ENCODE measurements around the gene CNST.

Gene CNST, protein sequence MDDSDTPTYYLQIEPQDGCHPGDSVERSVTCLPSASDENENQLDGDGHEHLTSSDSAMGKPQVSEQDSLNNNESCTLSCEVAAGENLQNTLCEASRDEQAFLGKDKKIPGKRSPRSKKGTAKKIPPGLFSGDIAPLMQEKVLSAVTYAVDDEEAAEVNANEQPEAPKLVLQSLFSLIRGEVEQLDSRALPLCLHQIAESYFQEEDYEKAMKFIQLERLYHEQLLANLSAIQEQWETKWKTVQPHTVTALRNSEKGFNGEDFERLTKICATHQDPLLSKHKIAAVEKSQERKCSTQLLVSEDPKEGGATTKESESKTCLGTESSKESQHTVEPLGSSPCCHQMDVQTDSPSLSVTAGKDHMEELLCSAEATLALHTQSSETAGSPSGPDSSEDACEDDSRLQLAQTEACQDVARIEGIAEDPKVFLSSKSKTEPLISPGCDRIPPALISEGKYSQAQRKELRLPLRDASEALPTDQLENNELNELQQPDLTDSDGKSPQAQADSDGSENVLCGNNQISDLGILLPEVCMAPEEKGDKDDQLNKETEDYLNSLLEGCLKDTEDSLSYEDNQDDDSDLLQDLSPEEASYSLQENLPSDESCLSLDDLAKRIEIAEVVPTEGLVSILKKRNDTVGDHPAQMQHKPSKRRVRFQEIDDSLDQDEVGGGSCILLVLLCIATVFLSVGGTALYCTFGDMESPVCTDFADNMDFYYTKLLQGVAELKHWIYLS

DNA sequence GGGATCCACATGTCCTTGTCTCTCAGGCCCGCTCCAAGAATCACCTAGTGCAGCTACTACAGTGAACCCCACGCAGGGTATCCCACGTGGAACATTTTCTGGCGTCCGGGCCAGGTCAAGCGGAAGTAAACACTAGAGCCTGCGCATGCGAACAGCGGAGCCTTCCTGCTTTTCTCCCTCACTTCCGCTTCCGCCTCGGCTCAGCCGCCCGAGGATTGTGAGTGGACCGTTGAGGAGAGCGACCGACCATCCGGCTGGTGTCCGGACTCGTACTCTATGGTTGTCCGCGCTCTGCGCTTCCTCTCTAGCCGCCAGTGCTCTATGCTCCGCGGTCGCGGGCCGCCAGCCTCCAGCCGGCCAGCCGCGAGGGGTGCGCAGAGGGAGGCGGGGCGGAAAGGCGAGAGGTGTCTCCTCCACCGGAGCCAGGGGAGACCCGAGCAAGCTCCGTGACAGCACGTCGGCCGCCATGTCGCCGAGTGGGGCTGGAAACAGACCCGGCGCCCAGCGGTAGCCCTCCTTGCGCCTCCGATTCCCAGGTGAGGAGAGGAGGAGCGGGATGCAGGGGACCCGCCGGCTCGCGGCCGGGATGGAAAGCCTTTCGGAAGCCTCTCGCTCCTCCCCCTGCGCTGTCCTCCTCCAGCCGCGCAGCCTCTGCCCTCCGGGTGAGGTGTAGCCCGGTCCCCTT, at the start of gene CNST, which contains the start of gene TFB2M:
CNST (plus strand) TSS at position 329 of the 685 bp plus-strand sequence. CDS start 25,107 bp downstream, outside the sequence.
TFB2M (minus strand) TSS at position 134 of the 685 bp plus-strand sequence; CDS start at position 11, 123 bp downstream.
- TF ChIP-seq GATA2 (IDR thresholded peaks at IDR 0.05; ENCODE audit: low read depth, low read length) = no peak; the same call in 1 of the 2 replicates
- no peak for TF ChIP-seq GATA3 (IDR thresholded peaks at IDR 0.05; ENCODE audit: low read depth, low read length)

DNA sequence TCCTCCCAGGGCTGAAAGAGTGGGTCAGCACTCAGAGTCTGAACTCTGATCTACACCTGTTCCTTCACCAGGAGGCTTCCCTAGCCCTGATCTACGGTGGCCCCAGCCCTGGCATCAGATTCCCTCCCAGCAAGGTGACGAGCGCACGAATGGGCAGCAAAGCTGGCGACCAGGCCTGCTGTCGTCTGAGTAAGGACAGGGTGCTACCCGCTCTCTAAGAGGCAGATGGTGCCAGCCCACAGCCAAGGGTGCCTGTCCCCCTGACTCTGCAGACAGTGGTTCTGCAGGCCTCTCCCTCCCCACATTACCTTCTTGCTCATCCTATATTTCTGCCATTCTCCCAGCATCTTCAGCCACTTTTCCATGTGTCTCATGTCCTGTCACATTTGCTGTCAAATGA, 48.9 kb upstream of the CNST start:
- no peak for TF ChIP-seq GATA2 (IDR thresholded peaks at IDR 0.05; ENCODE audit: low read depth, low read length)
- no peak for TF ChIP-seq GATA3 (IDR thresholded peaks at IDR 0.05; ENCODE audit: low read depth, low read length)

DNA sequence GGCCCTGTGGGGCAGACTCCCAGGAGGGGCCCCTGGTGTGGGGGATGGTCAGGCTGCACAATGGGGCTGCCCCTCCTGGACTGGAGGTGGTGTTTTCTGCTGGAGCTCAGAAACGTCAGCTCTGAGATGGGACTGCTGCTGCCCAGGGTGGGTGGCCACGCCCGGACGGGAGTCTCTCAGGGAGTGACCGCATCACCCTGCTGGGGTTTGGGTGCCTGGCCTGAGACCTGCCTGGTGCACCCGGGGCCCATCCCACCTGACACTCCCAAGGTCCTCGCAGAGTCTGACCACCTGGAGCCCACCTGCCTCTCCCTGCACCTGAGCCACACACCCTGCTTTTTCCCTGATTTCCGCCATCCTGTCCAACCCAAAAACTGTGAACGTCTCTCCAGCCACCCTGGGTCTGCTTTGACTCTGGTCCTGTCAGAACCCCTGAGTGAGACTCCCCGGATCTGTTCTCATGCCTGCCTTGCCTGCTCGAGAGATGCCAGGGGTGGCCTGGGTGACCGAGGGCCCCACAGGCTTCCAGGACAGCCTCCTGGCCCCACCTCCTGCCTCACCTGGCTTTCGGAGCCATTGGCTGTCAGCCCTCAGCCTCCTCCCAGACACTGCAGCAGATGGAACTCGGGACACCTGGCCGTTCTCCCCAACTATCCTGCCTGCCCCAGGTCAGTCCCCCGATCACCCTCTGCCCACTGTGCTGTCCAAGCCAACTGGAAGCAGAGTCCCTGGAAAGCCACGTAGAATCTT, 47.6 kb upstream of the CNST start:
- TF ChIP-seq GATA3 (IDR thresholded peaks at IDR 0.05; ENCODE audit: low read depth, low read length) (no peak), GATA2 (IDR thresholded peaks at IDR 0.05; ENCODE audit: low read depth, low read length) (no peak)

DNA sequence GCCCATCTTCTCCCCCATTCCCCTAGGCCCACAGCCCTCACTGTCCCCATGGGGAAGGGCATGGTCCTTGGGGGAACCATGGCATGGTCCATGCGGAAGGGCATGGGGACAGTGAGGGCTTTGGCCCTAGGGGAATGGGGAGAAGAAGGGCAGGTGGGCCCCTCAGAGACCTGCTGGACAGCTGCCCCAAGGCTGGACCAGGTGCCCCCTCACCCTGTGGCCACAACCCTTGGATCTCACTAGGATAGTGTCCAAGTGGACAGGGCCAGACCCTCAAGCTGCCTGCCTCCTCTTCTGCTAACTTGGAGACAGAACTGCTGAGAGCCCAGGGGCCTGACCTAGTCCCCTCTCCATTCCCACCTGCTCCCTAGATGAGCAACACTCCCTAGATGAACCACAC, 46.7 kb upstream of the CNST start:
- no peak for TF ChIP-seq GATA3 (IDR thresholded peaks at IDR 0.05; ENCODE audit: low read depth, low read length)
- no peak for TF ChIP-seq GATA2 (IDR thresholded peaks at IDR 0.05; ENCODE audit: low read depth, low read length)

DNA sequence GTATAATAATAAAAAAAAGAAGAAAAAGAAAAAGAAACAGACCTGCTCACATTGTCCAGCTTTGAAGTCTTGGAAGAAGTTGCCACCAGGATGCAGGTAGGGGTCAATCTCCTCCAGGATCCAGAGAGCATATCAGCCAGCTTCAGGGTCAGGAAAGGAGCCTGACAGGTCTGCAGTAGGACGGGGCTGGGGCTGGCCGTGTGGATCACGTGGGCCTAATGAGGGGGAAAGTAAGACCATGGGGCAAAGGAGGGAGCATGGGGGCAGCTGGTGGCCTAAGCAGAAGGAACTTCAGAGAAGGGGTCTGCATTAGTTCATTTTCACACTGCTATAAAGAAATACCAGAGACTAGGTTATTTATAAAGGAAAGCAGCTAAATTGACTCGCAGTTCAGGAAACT, 39.9 kb upstream of the CNST start:
- TF ChIP-seq GATA2 (IDR thresholded peaks at IDR 0.05; ENCODE audit: low read depth, low read length) = no peak
- no peak for TF ChIP-seq GATA3 (IDR thresholded peaks at IDR 0.05; ENCODE audit: low read depth, low read length)

DNA sequence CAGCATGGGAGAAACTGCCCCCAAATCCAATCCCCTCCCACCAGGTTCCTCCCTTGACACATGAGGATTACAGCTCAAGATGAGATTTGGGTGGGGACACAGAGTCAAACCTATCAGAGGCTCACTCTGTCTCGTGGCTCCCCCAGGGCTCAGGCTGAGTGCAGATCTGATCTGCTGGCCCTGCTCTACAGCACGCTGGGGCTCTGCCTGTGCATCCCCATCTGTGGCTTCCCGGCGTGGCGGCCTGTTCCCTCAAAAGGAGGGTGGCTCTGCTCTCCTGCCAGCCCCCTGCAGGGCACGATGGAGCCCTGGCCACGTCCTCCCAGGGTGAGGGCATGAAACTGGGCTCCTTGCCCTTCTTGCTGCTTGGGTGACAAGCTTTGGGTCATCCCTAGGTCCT, 39.3 kb upstream of the CNST start:
- TF ChIP-seq GATA3 (IDR thresholded peaks at IDR 0.05; ENCODE audit: low read depth, low read length) (no peak), GATA2 (IDR thresholded peaks at IDR 0.05; ENCODE audit: low read depth, low read length) (no peak)

DNA sequence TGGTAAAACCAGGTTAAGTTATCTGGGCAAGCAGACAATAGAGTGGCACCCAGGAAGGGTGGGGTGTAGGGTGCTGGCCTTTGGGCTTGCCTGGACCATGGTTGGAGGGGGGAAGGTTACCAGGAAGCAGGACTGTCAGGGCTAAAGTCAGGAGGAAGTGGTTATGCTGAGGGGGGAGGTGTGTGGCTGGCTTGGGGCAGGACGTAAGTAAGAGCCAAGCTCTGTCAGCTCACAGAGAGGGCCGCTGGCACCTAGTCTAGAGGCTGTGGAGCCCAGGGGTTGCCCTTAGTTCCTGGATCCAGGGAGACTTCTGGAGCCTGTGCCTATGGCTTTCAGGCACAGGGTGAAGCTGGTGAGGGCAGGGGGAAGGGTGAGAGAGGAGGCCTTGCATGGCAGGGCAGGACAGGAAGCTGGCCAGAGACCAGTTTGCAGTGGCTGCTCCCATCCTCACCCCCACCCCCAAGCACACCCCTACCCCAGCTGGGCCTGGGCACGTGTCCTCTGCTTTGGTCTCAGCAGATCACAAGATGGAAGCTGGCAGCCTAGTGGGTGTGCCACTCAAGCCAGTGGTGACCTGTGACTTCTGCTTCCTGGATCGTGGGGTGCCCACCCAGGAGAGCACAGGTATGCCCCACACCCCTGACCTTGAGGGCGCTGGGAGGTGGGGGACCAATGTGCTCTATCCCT, 38.7 kb upstream of the CNST start:
- TF ChIP-seq GATA2 (IDR thresholded peaks at IDR 0.05; ENCODE audit: low read depth, low read length) = no peak
- no peak for TF ChIP-seq GATA3 (IDR thresholded peaks at IDR 0.05; ENCODE audit: low read depth, low read length)

DNA sequence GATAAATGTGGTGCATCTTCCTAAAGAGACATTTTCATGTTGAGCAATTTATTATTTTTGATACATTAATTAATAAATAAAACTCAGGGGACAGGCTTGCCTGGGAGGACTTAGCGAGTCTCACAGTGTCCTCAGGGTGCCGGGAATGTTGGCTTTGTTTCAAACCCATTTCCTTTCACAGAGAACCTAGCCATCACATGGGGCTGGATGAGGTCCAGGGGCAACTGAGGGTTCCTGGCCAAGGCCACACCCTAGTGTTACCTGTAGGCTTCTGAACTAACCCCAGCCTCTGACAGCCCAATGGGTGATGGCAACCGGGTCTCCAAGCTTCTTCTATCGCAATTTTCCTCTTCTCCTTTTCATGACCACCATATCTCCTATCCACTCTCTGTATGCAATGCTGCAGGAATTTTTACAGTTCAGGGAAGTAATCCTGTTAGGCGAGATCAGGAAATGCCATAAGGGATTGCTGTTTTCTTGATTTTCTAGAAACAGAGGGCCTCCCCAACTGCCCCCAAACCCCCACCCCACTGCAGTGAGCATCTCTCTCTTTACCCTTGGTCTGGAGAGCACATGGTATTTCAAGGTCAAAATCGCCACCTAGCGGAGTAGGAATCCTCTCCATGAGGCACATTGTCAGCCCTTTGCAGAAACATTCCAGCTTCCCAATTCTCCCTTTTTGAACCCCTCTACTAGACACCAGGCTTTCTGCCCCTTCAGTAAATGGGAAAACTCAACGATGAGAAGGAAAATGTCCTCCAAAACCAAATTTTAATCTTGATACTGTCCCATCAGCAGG, 37.1 kb upstream of the CNST start:
- no peak for TF ChIP-seq GATA2 (IDR thresholded peaks at IDR 0.05; ENCODE audit: low read depth, low read length)
- TF ChIP-seq GATA3 (IDR thresholded peaks at IDR 0.05; ENCODE audit: low read depth, low read length) = no peak

DNA sequence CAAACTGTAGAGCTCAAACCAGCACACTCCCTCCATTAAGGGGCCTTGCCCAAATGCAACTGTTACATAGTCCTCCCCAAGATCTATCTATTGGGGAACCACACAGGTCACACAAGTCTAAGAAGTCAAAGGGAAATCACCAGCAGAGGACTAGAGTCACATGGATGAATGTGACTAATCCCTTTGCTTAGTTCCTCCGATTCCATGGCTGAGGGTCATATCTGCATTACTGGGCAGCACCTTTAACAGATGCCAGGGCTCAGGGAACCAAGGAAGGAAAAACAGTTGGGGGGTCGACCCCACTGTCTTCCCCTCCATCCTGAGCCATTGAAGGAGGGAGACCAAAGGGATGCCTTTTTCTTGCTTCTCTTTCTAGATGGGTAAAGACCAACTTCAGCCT, 35.8 kb upstream of the CNST start:
- no peak for TF ChIP-seq GATA3 (IDR thresholded peaks at IDR 0.05; ENCODE audit: low read depth, low read length)
- no peak for TF ChIP-seq GATA2 (IDR thresholded peaks at IDR 0.05; ENCODE audit: low read depth, low read length)

DNA sequence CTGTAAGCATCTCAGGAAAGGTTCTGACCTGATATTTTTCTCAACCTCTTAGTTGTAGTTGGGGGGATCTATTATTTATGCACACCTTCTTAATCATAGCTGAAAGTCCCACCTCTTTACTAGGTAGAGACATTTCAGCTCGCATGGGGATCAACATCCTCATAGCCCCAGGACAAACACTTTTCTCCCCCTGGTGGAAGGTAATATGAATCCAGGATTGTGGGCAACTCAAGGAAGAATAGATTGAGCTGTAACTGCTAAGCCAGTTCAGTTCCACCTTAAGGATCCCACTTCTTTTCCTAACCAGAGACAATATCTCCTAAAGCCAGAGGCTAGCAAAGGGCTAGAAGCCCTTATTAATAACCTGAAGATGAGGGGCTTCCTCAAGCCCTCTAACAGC, 33.7 kb upstream of the CNST start:
- no peak for TF ChIP-seq GATA3 (IDR thresholded peaks at IDR 0.05; ENCODE audit: low read depth, low read length)
- no peak for TF ChIP-seq GATA2 (IDR thresholded peaks at IDR 0.05; ENCODE audit: low read depth, low read length)

DNA sequence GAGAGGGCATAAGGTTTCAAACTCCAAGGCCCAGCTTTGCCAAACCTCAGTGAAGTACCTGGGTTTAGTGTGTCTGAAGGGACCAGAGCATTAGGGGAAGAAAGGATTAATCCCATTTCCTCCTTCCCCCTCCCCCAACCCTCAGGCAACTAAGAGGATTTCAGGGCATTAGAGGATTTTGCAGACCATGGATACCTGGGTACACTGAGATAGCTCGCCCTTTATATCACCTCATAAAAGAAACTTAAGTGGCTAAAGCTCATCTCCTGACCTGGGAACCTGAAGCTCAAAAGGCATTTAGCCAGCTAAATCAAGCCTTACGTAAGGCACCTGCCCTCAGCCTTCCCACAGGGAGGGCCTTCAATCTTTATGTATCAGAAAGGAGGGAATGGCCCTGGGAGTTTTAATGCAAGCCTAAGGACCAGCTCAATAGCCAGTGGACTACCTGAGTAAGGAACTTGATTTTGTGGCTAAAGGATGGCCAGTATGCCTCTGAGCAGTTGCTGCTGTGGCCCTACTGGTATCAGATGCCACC, 32.8 kb upstream of the CNST start:
- TF ChIP-seq GATA3 (IDR thresholded peaks at IDR 0.05; ENCODE audit: low read depth, low read length) (no peak), GATA2 (IDR thresholded peaks at IDR 0.05; ENCODE audit: low read depth, low read length) (no peak)

DNA sequence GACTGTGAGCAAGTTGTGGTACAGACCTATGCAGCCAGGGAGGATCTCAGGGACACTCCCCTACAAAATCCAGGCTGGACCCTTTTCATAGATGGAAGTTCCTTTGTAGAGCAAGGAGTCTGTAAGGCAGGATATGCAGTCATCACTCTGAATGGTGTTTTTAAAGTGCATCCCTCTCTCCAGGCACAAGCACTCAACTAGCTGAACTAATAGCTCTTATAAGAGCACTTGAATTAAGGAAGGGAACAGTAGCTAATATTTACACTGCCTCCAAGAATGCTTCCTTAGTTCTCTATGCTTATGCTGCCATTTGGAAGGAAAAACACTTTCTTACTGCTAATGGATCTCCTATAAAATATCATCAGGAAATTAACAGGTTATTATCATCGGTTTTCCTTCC, 32.1 kb upstream of the CNST start:
- TF ChIP-seq GATA3 (IDR thresholded peaks at IDR 0.05; ENCODE audit: low read depth, low read length) (no peak), GATA2 (IDR thresholded peaks at IDR 0.05; ENCODE audit: low read depth, low read length) (no peak)
